Fibroblast of skin of back (primary cell): ENCODE data around the gene PCBD1. TPM values are rescaled to one million over a fixed set of nuclear protein-coding genes. Genes with fewer than 3 reads are reported as not detected.
A peak's percentile ranks its signal among the peaks of the same experiment; 100 is the strongest.
"Not testable (repeated sequence)": the region's sequence is repeated elsewhere in the genome, so short reads cannot be mapped to it uniquely, and the experiment has no call there.

Source experiments
- DNase-seq: peaks from one replicate; pipeline ENCODE4 v3.0.0-alpha.2; 2013
- polyA plus RNA-seq, 2 experiments: library from polyadenylated mRNA; unstranded; fragments of 120-200 nt; gene quantifications; one replicate each; pipeline ENCODE4 v1.2.1, GENCODE V29; 2013; ENCODE audit not compliant: insufficient read length in 2 of 2

The PCBD1 gene
- polyA plus RNA-seq (2013, experiment 1 of 2; ENCODE audit: insufficient read length) = 39.5 TPM
- 40.4 TPM for polyA plus RNA-seq (2013, experiment 2 of 2; ENCODE audit: insufficient read length)

DNA sequence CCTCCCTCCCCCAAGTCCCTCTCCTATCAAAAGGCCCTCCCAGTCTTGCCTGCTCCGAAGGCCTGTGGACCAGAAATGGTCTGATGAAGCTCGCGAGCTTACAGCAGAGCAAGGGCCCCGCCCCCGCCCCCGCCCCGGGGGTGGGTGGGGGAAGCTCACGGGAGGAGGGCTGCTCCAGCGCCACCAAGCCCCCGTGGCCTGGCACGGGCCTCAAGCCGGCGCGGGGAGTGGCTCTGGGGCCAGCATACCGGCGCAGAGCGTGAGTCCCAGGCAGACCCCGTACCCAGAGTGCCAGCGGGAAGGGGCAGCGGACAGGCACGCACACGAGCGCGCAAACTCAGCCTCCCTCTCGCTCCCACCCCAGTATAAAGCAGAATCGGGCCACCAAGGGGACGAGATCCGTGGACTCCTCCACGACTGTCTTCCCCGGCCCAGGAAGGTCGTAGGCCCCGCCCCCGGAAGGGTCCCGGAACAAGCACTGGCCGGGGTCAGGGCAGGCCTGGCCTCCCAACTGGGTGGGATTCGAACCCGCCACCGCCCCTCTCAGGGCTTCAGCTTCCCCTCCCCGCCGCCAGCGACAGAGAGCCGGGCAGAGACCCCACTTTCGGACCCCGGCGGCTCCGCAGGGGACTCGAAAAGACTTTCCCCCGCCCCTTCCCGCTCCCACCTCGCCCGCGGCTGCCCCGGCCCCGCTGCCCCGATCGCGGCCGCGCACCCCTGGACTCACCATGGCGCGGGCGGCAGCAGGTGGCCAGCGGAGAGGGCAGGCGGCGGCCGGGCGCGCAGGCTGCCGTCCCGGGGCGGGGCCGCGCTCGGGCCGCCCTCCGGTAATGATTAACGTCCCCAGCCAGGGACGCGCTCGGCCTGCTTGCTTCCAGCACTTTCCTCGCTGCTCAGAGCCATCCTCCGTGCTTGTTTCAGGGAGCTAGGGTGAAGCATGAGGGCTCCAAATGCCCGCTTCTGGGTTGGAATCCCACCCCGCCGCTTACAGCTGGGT, at the start of gene PCBD1:
Gene PCBD1, minus strand, starts transcription at position 762 of the 997 bp plus-strand sequence. Its CDS starts 32 bp downstream, at position 730.
- DNase-seq = peak; percentile 78

GRCh38 chr10:70937661-70938060, 49.3 kb upstream of the PCBD1 start:
- no peak for DNase-seq

- no peak for DNase-seq
These were observed 47.7 kb upstream of the PCBD1 start for GRCh38 chr10:70936111-70936510.

DNA sequence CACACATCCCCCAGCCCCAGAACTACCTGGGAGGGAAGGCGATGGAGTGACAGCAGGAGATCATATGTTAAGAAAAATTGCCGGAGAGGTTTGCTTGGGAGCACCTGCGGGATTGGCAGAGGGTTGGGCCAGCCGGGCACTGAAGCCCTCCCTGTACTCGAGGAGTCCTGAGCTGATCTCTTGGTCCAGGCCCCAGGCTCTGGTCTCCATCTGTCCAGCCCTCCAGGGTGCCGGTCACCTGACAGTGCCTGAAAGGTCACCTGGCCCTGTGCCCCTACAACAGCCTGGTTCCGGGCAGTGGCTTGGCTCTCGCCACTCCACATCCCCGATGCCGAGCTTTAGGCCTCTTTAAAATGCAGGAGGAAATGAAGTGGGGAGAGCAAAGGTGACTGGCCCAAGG, 47.3 kb upstream of the PCBD1 start:
- no peak for DNase-seq

DNA sequence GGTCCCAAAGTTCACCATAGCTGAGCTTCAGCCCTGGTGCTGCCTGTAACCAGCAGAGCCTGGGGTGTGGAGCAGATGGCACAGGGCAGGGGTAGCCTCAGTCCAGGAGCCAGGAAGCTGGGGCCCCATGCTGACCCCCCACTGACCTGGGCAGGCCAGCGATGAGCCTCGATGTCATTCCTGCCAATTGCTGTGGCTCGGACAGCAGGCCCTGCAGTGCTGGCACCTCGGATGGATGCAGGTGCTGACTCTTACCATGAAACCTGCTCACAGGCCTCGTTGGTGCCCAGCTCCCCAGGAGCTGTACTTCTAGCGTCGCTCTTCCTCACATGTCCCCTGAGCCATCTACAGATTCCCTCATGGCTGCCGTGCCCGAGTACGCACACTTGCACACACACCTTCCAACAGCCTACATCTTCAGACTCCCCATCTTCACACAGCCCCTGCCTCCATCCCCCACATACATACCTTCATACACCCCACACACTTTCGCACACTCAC, 46.8 kb upstream of the PCBD1 start:
- no peak for DNase-seq

DNA sequence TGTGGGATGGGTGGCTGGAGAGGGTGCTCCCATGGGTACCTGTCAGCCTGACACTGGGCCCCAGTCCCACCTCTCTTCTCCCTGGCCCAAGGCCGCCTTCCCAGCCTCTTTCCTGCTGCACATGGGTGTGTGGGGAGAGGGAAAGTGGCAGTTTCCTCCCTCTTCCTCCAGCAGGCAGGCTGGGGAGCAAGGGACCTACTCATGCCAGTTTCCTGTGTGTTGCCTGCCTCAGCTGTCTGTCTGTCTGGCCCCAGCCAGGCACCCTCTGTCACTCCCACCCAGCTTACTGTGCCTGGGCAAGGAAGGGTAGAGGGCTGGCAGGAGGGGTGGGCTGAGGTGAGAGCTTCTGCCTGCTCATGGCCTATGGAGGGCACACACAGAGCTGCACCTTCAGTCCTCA, 46.3 kb upstream of the PCBD1 start:
- no peak for DNase-seq

DNA sequence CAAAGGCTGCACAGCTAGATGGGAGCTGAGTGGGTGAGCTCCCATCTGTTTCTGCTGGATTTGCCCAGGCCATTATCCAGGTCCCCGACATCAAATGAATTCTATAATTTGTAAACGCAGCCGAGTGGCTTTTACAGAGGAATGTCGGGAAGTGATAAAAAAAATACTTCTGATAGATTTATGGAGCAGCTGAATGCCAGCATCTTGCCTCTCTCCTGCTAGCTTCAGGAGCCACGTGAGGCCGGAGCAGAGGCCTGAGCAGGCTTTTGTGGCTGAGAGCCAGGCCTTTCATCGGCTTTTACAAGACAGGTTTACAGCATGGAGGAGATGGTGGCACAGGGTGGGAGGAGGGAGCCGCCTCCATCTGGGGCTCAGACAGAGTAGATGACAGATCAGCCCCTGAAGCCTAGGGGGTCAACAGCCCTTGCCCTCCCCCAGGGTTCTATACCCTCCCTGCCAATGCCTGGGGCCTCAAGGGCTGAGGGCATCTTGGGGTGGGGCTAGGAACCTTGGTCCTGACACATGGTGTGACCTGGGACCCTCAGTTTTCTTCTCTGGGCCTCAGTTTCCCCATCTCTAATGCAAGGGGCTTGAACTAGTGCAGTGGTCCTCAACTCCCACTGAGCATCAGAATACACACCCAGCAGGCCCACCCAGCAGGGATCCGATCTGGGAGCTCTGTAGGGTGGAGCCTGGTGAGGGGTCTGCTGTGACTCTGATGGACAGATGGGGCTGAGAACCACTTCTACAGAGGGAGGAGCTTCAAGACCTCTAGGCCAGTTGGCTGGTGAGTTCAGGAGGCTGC, 44.2 kb upstream of the PCBD1 start:
- DNase-seq = no peak

- DNase-seq = peak; percentile 9
These were observed 42.9 kb upstream of the PCBD1 start for GRCh38 chr10:70931168-70931815.

DNA sequence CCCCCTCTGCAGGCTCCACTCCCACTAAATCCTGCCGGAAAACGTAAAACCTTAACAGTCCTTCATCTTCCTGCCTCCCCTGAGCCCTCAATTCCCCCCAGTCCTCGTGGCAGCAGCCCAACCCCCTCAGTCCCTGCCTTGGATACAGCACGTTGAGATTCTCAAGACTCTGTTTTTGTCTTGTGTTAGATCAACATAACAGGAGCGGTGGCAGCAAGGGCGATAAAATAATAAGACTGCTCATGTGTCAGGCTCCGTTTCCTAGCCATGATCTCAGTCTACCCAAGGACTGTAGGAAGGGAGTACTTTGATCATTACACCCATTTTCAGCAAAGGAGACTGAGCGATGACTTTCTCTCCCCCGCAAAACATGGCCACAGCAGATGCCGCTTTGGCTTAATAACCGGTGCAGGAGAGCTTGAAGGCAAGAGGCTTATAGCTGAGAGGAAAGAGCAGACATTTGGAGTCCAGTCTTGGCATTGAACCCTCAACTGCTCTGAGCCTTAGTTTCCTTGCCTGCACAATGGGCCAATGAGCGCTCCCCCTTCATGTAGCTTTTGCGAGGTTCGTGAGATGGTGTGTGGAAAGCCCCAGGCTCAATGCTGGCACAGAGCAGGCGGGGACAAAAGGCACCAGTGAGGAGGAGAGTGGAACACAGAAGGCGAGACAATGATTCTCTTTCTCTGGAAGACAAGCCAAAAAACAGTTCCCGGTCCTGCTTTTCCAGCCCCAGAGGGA, 42.1 kb upstream of the PCBD1 start:
- no peak for DNase-seq

DNA sequence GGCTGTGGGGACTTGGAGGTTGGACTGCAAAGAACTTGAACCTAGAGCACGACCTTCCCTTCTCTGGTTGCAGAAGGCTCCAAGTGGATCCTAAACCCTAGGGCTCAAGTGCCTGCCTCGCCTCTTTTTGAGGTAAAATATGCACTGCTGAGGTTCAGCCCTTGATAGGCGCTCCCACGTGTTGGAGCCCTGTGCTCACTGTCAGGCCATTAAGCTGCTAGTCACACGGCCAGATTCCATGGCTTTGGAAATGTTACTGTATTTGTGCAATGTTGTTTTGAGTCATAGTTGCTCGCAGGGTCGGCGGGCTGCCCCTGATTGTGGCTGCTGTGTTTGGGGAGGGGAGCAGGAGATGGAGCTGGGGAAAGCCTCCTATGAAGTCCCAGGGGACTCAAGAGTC, 39.8 kb upstream of the PCBD1 start:
- DNase-seq = no peak

- DNase-seq = no peak
These were observed 39.0 kb upstream of the PCBD1 start for GRCh38 chr10:70927189-70927943.

DNA sequence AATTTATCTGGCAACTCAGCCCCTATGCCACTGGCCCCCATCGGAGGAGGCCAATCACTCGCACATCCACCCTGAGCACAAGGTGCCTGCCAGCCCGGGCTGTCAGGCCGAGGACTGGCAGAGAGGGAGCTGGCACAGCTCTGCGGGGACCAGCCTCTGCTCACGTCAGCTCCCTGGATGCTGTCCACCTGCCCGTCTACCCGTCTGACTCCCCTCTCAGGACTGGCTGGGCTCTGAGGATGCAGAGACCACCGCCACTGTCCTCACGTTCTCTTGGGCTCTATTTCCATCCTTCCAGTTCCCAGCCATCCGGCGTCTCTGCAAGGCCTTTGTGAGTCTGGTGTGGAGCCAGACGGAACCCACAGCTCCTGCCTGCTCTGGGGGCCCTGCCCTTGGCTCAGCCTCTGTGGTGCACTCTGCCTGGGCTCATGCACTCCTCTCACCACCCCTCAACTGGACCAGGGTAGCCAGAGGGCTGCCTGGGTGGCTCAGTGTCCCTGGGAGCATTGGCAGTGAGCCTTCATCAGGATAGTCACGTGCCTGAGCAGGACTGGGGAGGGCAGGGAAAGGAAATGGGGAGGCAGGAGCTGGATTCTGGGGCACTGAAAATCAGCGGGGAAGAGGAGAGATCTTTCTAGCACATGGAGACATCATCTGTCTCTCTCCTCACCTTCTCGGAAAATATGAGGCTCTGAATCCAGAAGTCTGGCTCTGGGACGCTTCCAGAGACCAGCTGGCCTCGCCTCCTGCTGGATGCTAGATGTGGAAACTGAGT, 38.0 kb upstream of the PCBD1 start:
- DNase-seq = no peak

- peak; percentile 14 for DNase-seq
These were observed 37.2 kb upstream of the PCBD1 start for GRCh38 chr10:70925377-70926225.

DNA sequence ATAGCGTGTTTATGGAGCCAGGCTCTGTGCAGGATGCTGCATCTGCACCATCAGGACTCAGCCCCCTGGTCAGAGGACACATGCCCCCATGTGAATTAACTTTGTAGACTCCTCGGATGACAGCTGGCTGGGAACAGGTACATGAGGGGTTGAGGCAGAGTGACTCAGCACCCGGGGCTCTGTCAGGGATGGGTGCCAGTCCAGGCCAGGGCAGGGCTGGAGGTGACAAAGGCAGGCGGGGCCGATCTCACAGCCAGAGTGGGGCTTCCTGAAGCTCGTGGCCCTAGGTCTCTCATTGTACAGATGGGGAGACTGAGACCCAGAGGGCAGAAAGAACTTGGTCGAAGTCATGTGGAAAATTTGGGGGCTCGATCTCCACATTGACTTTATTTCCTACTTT, 35.3 kb upstream of the PCBD1 start:
- no peak for DNase-seq

DNA sequence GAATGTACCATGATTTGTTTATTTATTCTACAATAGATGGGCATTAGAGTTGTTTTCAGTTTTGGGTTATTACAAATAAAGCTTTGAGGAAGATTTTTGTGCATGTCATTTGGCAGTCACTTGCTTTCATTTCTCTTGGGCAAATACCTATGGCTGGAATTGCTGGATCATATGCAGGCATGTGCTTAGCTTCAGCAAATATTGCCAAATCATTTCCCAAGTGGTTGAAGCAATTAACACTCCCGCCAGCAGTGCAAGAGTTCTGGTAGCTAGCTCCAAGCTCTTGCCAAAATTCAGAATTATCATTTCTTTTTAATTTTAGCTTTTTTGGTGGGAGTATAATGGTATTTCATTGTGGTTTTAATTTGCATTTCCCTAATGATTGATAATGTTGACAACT, 32.9 kb upstream of the PCBD1 start:
- no peak for DNase-seq

DNA sequence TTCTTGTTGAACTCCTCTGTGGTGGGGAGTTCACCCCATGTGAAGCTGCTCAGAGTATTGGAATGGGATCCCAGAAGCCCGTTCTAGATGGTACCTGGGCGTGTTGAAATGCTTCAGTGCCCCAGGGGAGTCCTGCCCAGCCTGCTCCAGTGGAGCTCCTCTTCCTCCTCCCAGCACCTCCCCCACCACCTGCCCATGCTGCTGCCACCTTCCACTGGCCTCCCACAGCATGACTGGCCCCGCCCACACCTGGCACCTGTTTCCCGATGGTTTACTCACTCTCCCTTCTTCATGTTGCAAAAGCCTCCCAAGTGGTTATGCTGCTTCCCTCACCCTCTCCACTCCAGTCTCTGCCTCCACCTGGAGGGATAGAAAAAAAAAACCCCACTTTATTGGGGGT, 32.2 kb upstream of the PCBD1 start:
- DNase-seq = no peak

DNA sequence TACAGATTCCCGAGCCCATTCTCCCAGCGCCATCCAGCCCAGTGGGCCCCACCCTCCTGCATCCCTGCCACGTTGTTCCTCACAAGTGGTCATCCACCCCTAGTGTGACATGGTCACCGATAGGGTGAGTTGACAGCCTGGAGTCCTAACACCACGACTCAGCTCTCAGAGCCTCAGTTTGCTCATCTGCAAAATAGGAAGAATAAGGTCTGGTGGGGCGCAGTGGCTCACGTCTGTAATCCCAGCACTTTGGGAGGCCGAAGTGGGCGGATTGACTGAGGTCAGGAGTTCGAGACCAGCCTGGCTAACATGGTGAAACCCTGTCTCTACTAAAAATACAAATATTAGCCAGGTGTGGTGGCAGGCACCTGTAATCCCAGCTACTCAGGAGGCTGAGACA, 31.5 kb upstream of the PCBD1 start:
- not testable (repeated sequence) for DNase-seq

GRCh38 chr10:70918851-70919530, 30.6 kb upstream of the PCBD1 start:
- DNase-seq = no peak

DNA sequence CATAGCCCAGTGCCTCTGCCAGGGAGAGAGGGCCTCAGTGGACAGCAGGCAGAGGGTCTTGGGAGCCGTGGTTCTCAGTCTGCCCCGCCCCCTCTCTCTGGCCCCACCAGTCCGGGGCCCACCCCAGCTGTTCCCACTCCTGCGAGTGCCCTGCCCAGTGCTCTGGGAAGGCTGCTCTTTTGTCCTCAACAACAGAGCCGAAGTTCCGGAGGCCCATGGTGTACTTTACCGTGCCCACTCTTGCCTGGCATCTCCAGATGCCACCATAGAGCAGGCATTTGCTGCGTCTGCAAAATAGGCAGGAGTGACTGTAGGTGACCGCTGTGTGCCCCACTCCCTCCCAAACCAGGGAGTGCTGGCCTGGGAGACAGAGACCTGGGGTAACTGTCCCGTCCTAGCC, 29.3 kb upstream of the PCBD1 start:
- DNase-seq = no peak
